Pancreas (tissue), 10 donors: ENCODE data around the gene HES4. TPM values are rescaled to one million over a fixed set of nuclear protein-coding genes. Genes with fewer than 3 reads are reported as not detected.
A peak's percentile ranks its signal among the peaks of the same experiment; 100 is the strongest.

Experiments
- ATAC-seq, 4 donors: fragments of 200-7000 bp; cut with Tn5 transposase; one replicate each; pipeline versions ENCODE4 v1.8.0 to v1.9.1; 2020; ENCODE audit warnings: mild to moderate bottlenecking in 4 of 4, moderate library complexity in 4 of 4
- DNase-seq, 6 donors: peaks; one replicate each; pipeline ENCODE4 v3.0.0-alpha.2; 2020
- FAIRE-seq: peaks from 2 replicates; lab custom pipeline; 2012; peaks lifted over from hg19 to GRCh38; lab: Jason Lieb, UNC
- H3K27ac ChIP-seq, 4 donors: fragments of 200-600 bp; sonication (generic); 1 replicate in 3 of 4; 2 replicates in 1 of 4; pipeline versions ENCODE4 v1.5.0 to v1.8.0; 2020
- H3K27me3 ChIP-seq, 4 donors: fragments of 200-600 bp; one replicate each; pipeline ENCODE4 v1.8.0; 2021
- H3K36me3 ChIP-seq, 3 donors: fragments of 200-600 bp; sonication (generic) in 1 of 3; one replicate each; pipeline versions ENCODE4 v1.5.0 to v1.8.0; 2020 to 2021
- H3K4me1 ChIP-seq, 3 donors: fragments of 200-600 bp; one replicate each; pipeline ENCODE4 v1.8.0; 2021
- H3K4me3 ChIP-seq, 4 donors: fragments of 200-600 bp; sonication (generic) in 2 of 4; one replicate each; pipeline versions ENCODE4 v1.5.0 to v1.8.0; 2020 to 2021
- H3K9me3 ChIP-seq, 4 donors: fragments of 200-600 bp; one replicate each; pipeline ENCODE4 v1.8.0; 2021
- WGBS, 2 donors: extraction: QIAGEN DNeasy Blood & Tissue Kit; methylation state at CpG; one replicate each; pipeline ENCODE4 v1.1.7; 2013; 5-methylcytosine and 5-hydroxymethylcytosine counted together
- intact Hi-C, 3 donors: fragments of 100-400 bp; cut with DNase I; formaldehyde crosslinking; loops; one replicate each; pipeline versions ENCODE4 v1.11.1 to v1.14.2; 2022
- polyA plus RNA-seq, 2 donors: library from polyadenylated mRNA; stranded (reverse); fragments of 200-250 nt; gene quantifications; one replicate each; pipeline ENCODE4 v1.2.3, GENCODE V29; 2013
- total RNA-seq, 6 donors: library from RNA; stranded (reverse); fragmentation: NEBNext Ultra II Directional in 4 of 6; extraction: Animal tissue kit (Norgen Biotek cat#: 25700) in 4 of 6; gene quantifications; one replicate each; pipeline versions ENCODE4 v1.2.1 to v1.2.4, GENCODE V29; 2021 to 2023
- TF ChIP-seq, protein P1 (sequence below), 4 donors: fragments of 200-600 bp; sonication (generic) in 3 of 4; IDR thresholded peaks; one replicate each; pipeline versions ENCODE4 v1.5.0 to v1.8.0; 2021; ENCODE audit warnings: antibody characterized with exemption in 4 of 4
- donor health status: healthy with polysubstance abuse.
- donor health status: DM: no; HTN: no; CAD: no; lungs with moderate emphysema.
- donor health status: DM: no; HTN: no; CAD: no.
- donor health status: control.
- donor health status: control.
- donor health status: Bipolar disorder and iron deficiency.
- donor health status: DM: yes; HTN: yes; CAD: no.
- donor health status: DM: no; HTN: no; CAD: no.
- donor health status: DM: no; HTN: no; CAD: no.
- donor health status: DM: yes; HTN: yes; CAD: no.

The HES4 gene
- total and polyA plus RNA-seq, 8 donors: 13.2 to 46.4 (median 25.6) TPM

DNA sequence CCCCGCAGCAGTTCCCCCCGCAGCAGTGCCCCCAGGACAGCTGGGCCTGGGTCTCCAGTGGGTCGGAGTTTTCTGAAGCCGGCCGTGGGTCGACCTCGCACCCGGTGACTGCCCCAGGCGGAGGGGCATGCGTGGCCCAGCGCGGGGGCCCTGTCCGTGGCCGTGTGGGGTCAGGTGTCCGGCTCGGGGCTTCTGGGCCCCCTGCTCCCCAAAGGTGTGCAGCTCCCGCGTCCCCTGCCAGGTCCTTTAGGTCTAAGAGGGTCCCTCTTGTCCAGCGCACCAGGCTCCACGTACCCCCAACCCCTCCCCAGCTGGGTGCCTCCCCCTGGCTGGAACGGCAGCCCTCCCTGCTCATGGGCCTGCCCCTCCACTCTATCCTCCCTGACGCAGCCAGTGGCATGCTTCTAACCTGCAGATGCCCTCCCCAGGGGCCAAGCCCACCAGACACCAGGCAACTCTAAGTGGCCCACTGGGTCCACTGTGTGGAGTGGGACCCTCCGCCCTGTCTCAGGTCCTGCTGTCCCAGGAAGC is 5.9 kb upstream of the HES4 start:
- TF ChIP-seq, protein P1, sequence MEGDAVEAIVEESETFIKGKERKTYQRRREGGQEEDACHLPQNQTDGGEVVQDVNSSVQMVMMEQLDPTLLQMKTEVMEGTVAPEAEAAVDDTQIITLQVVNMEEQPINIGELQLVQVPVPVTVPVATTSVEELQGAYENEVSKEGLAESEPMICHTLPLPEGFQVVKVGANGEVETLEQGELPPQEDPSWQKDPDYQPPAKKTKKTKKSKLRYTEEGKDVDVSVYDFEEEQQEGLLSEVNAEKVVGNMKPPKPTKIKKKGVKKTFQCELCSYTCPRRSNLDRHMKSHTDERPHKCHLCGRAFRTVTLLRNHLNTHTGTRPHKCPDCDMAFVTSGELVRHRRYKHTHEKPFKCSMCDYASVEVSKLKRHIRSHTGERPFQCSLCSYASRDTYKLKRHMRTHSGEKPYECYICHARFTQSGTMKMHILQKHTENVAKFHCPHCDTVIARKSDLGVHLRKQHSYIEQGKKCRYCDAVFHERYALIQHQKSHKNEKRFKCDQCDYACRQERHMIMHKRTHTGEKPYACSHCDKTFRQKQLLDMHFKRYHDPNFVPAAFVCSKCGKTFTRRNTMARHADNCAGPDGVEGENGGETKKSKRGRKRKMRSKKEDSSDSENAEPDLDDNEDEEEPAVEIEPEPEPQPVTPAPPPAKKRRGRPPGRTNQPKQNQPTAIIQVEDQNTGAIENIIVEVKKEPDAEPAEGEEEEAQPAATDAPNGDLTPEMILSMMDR (IDR thresholded peaks at IDR 0.05): no peak
- DNase-seq (peak; percentile 6 to 79 (median 34)), FAIRE-seq (no peak), ATAC-seq (no peak)
- Histone ChIP-seq H3K36me3 (no peaks in the 10 kb centered on the region), H3K27ac (peak overlapping the region in 3 of 4 donors; percentile 62 to 70 (median 68)), H3K27me3 (no peaks in the 10 kb centered on the region), H3K4me3 (no peak overlapping the region), H3K9me3 (no peaks in the 10 kb centered on the region), H3K4me1 (peaks cover 9 to 17% (median 10%) of the 10 kb centered on the region in 3 donors)
- WGBS, 2 donors: 47 to 56% methylated on average over 23 of the region's 23 CpGs
- intact Hi-C loops: no loop called here

DNA sequence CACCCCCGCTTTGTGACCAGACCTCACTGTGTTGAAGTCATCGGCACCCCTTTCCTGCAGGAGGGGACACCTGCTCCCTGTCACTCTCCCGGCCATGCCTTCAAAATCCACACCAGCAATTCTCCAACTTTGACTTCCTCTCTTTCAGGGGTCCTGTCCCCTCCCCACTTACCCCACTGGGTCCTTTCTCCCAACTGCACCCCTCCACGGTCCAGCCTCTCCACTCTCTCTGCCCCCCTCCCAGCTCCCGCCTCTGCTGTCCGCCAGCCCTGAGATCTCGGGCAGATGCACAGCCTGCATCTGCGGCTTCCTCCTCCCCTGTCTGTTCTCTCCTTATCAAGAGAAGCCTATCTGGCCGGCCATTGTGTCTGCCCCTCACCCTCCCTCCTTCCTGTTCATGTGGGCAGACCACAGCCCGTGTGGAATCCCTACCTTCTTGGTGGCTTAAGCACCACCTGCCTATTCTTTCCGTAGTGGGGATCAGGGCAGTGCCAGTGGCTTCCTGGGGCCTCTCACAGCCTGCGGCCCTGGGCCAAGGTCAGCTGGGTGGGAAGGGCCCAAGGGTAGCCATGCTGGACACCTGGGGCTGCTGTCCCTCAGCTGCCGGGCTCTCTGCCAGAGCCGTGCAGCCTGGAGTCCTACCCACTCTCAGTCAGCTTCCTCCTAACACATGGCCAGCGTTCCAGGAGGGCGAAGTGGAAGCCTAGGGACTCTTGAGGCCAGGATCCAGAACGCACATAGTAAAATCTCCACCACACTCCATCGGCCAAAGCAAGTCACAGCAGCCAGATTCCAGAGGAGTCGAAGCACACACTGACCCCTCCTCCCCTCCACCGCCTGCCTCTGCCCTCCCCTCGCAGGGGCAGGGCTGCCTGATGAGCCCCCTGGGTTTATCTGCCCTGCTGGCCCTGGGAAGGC is 5.1 kb upstream of the HES4 start:
- TF ChIP-seq, protein P1 (IDR thresholded peaks at IDR 0.05): no peak
- H3K9me3 ChIP-seq: no peaks in the 10 kb centered on the region
- FAIRE-seq (no peak), ATAC-seq (peak; percentile 41 to 76 (median 64)), DNase-seq (peak; percentile 69 to 89 (median 74))
- no peaks in the 10 kb centered on the region for H3K36me3 ChIP-seq
- intact Hi-C loops: no loop called here
- peak overlapping the region; percentile 34 to 70 (median 65) for H3K27ac ChIP-seq
- 25 to 27% methylated on average over 21 of the region's 21 CpGs for WGBS, 2 donors
- H3K4me3 ChIP-seq: no peak overlapping the region
- no peaks in the 10 kb centered on the region for H3K27me3 ChIP-seq
- H3K4me1 ChIP-seq: peaks cover 9 to 17% (median 10%) of the 10 kb centered on the region in 3 donors

DNA sequence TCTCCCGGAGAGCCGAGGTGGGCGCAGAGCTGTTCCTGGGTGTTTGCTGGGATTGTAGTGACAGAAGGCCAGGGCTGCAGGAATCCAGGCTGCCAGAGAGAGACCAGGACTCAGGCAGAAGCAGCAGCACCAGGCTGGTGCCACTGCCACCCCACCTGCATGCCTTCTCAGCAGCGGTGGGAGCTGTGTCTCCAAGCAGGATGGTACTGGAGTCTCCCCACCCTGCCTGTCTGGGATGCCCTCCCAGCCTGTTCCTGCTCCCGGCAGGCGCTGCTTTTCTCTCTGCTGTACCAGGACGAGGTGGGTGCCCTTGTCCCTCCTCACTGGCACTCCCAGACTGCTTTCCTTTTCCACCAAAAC is 4.5 kb upstream of the HES4 start:
- H3K27me3 ChIP-seq: no peaks in the 10 kb centered on the region
- TF ChIP-seq, protein P1 (IDR thresholded peaks at IDR 0.05): no peak
- DNase-seq (peak in 1 of 6 donors; percentile 3), ATAC-seq (no peak), FAIRE-seq (no peak)
- intact Hi-C loops: no loop called here
- WGBS, 2 donors: 70 to 78% methylated on average over 7 of the region's 7 CpGs
- H3K4me1 ChIP-seq: peaks cover 9 to 19% (median 10%) of the 10 kb centered on the region in 3 donors
- H3K27ac ChIP-seq: peak overlapping the region in 2 of 4 donors; percentile 34 to 62
- no peak overlapping the region for H3K4me3 ChIP-seq
- no peaks in the 10 kb centered on the region for H3K9me3 ChIP-seq
- no peaks in the 10 kb centered on the region for H3K36me3 ChIP-seq

DNA sequence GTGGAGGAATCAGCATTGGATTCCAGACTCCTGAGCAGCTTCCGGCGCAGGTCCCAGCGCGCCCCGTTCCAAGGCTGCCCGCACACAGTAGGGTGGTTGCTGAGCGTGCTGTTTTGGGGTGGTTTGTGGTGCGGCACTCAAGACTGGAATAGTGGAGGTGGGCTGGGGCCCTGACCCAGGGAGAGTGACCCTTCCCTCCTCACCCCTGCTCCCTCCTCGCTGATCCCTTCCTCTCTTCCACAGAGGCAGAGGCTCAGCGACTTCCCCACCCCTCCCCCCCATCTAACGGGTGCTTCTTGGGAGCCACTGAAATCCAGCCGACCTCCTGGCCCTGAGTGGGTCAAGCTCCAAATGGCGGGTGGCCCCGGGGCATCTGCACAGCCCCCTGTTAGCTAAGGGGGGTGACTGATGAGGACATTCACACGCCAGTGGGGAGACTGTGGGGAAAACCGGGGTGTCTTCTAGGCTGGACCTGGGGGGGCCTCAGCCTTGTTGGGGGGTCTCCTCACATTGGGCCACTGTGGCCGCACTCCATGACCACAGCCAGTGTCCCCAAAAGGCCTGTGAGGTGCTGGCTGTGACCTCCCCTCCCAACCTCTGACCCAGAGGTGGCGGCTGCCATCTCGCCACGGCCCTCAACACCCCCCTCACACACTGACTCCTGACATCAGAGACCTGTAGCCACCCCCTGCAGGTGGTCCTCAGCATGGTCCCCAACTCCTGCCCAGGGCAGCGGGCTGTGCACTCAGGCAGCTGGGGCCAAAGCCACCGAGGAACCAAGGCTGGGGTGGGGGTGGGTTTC is 3.9 kb upstream of the HES4 start:
- Histone ChIP-seq H3K4me1 (peaks cover 9 to 21% (median 10%) of the 10 kb centered on the region in 3 donors), H3K4me3 (no peak overlapping the region), H3K27ac (no peak overlapping the region), H3K27me3 (no peaks in the 10 kb centered on the region), H3K36me3 (no peaks in the 10 kb centered on the region), H3K9me3 (no peaks in the 10 kb centered on the region)
- intact Hi-C loops: no loop called here
- FAIRE-seq: no peak
- TF ChIP-seq, protein P1 (IDR thresholded peaks at IDR 0.05): no peak
- DNase-seq: peak in 2 of 6 donors; percentile 3 to 54
- WGBS, 2 donors: 85% methylated on average over 21 to 22 of the region's 22 CpGs
- no peak for ATAC-seq
